Retinal pigment epithelial cell (primary cell): ENCODE measurements around the gene FSTL1.

ENCODE experiments used
- DNase-seq: peaks from one replicate; pipeline ENCODE4 v3.0.0-alpha.2; 2010; ENCODE audit warnings: low read depth
- H3K4me3 ChIP-seq: 2 replicates; pipeline ENCODE4 v1.5.1; 2011; ENCODE audit warnings: mild to moderate bottlenecking, low read length, control low read depth, moderate library complexity
- CTCF ChIP-seq: conservative IDR thresholded peaks from 2 replicates; pipeline ENCODE4 v1.5.1; 2011; ENCODE audit warnings: low read depth, low read length, control low read depth, inconsistent platforms

The FSTL1 gene

DNA sequence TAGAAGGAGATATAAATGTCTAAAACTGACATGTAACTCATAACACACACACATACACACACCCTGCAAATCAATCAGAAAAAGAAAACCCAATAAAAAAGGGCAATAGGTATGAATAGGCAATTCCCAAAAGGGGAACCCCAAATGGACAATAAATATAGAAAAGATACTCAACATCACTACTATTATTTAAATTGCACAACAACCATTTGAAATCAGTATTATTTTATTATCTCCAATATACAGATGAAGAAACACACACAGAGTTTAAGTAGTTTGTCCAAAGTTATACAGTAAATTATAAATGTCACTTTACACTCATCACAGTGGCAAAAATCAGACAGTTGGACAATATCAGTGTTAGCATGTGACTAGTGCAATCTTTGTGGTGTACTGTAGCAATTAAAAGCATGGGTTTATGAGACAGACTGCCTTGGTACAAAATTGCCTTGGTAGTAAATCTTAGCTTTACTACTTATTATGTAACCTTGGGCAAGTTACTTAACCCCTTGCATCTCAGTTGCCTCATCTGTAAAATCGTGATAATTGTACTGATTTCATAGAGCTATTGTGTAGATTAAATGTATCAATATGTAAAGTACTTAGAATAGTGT, 3.4 kb upstream of the FSTL1 start:
- no peak for DNase-seq
- TF ChIP-seq CTCF: no peak
- H3K4me3 ChIP-seq: no peak overlapping the region

DNA sequence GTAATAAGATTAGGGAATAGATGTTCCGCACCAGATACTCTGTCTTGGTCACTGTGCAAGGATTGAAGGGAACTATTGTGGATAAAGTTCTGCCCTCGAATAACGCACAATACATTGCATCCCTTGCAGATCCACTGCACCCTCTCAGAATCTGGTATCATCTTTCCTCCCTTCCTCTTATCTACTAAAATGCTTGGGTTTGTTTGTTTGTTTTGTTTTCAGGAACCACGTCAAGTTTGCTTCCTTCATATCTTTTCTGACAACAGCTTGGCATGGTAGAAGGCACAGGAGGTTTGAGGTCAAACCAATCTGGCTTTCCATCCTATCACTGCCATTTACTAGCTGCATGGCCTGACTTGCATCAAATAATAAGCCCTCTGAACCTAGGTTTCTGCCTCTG, 2.0 kb upstream of the FSTL1 start:
- no peak for DNase-seq
- no peak for TF ChIP-seq CTCF

DNA sequence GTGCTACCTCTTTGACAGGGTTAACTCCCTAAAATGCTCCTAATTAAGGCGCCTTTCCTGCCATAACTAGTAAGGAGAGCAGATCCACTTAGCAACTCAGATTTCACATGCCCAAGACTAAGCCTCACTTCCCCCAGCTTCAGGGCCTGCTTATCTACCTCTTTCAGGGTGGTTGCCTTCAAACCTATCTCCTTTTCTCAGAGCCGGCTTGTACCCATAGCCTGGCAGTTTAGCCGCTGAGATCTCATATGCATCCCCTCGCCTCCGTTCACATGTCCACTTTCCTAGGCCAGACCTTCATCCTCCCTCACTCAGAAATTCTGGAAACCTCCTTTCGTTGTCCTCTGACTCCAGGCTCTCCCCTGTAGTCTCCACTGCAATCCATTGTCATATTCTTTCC, 1.0 kb upstream of the FSTL1 start:
- TF ChIP-seq CTCF: no peak
- H3K4me3 ChIP-seq: peak overlapping the region; percentile 89
- DNase-seq: no peak

More for the DNA sequence above, 2.0 kb upstream of the FSTL1 start:
- H3K4me3 ChIP-seq: no peak overlapping the region

- DNase-seq: no peak
- TF ChIP-seq CTCF: no peak
- H3K4me3 ChIP-seq: peak overlapping the region; percentile 89
Measured at GRCh38 chr3:120451272-120451761, 525 bp upstream of the FSTL1 start.

- no peak for DNase-seq
- no peak for TF ChIP-seq CTCF
- peak overlapping the region; percentile 89 for H3K4me3 ChIP-seq
Measured at GRCh38 chr3:120449701-120450599, 842 bp downstream of the FSTL1 start.

- no peak for TF ChIP-seq CTCF
- peak overlapping the region; percentile 89 for H3K4me3 ChIP-seq
- no peak for DNase-seq
Measured at GRCh38 chr3:120449251-120449650, 1.5 kb downstream of the FSTL1 start.
